GM10266 (cell line): ENCODE results near the gene TMEM267.
A peak's percentile ranks its signal among the peaks of the same experiment; 100 is the strongest.

Experiments
- DNase-seq: peaks from one replicate; pipeline ENCODE4 v3.0.0; 2012; ENCODE audit errors: extremely low spot score
- TF ChIP-seq, protein P1 (sequence below): IDR thresholded peaks from 2 replicates; pipeline ENCODE4 v1.5.1; 2012; ENCODE audit warnings: mild to moderate bottlenecking, low read depth; ENCODE audit not compliant: control insufficient read depth, insufficient read depth; ENCODE audit errors: missing control alignments

TMEM267 gene

DNA sequence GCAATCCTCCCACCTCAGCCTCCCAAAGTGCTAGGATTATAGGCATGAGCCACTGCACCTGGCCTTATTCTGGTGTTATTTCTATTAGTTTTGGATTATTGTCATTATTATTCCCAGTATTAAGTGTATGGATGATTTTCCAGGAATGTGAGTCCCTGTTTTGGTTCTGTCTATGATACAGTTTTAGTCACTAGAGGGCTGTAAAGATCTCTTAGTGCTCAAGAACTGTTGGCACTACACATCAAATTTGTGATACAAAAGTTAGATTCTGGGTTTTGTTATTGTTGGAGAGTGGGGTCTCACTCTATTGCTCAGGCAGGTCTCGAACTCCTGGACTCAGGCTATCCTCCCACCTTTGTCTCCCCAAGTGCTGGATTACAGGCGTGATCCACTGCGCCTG, 83.6 kb downstream of the TMEM267 start:
- TF ChIP-seq, protein P1, sequence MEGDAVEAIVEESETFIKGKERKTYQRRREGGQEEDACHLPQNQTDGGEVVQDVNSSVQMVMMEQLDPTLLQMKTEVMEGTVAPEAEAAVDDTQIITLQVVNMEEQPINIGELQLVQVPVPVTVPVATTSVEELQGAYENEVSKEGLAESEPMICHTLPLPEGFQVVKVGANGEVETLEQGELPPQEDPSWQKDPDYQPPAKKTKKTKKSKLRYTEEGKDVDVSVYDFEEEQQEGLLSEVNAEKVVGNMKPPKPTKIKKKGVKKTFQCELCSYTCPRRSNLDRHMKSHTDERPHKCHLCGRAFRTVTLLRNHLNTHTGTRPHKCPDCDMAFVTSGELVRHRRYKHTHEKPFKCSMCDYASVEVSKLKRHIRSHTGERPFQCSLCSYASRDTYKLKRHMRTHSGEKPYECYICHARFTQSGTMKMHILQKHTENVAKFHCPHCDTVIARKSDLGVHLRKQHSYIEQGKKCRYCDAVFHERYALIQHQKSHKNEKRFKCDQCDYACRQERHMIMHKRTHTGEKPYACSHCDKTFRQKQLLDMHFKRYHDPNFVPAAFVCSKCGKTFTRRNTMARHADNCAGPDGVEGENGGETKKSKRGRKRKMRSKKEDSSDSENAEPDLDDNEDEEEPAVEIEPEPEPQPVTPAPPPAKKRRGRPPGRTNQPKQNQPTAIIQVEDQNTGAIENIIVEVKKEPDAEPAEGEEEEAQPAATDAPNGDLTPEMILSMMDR, result no peak
- DNase-seq, result no peak

DNA sequence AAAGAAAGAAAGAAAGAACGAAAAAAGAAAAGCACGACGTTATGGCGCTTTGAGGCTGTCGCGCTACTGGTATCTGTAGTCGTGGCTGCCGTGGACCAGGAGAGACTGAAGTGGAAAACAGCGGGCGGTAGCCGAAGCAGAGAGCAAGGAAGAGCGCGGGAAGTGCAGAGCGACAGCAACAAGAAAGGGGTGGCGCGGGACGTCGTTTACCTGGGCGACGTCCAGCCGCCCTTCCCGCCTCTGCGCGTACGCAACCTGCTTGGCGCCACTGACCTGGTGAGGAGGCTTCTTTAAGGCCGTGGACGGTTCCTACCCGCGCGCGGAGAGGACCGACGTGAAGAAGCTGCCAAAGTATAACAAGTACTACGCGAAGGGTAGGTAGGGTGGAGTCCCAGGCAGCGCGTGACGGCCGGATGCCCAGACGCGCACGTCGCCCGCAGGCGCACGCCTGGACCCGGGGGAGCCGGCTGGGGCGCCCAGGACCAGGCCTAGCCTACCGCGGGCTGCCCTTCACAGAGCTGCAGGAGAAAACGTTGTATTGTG, 86.8 kb downstream of the TMEM267 start:
- TF ChIP-seq, protein P1, result no peak
- peak; percentile 57 for DNase-seq
